GM23338 (cell line): ENCODE measurements around the gene KAT8. TPM values are rescaled to one million over a fixed set of nuclear protein-coding genes. Genes with fewer than 3 reads are reported as not detected.

Experiments
- ATAC-seq: fragments of 200-7000 bp; cut with Tn5 transposase; 3 replicates; pipeline ENCODE4 v1.9.1; 2020
- DNase-seq: peaks from one replicate; pipeline ENCODE4 v3.0.0-alpha.2; 2015; ENCODE audit warnings: low spot score
- H2AFZ ChIP-seq: fragments of 200-600 bp; sonication (generic); 2 replicates; pipeline ENCODE4 v1.8.0; 2016; ENCODE audit warnings: antibody characterized with exemption, mild to moderate bottlenecking, moderate library complexity
- H3F3A ChIP-seq: fragments of 200-600 bp; sonication (generic); replicated peaks from 2 replicates; pipeline ENCODE4 v1.8.0; 2017; ENCODE audit warnings: antibody characterized with exemption, mixed run types, low read depth
- H3K27ac ChIP-seq: fragments of 200-600 bp; sonication (generic); 2 replicates; pipeline ENCODE4 v1.6.1; 2016; ENCODE audit warnings: low read depth
- H3K27me3 ChIP-seq: fragments of 200-600 bp; sonication (generic); 2 replicates; pipeline ENCODE4 v1.8.0; 2016; ENCODE audit warnings: mild to moderate bottlenecking, mixed run types, moderate library complexity; ENCODE audit not compliant: insufficient read depth
- H3K36me3 ChIP-seq: fragments of 200-600 bp; sonication (generic); 2 replicates; pipeline ENCODE4 v1.8.0; 2016; ENCODE audit warnings: mild to moderate bottlenecking; ENCODE audit not compliant: insufficient read depth
- H3K4me1 ChIP-seq: fragments of 200-600 bp; sonication (generic); 2 replicates; pipeline ENCODE4 v1.8.0; 2016; ENCODE audit warnings: mild to moderate bottlenecking, moderate library complexity; ENCODE audit not compliant: insufficient read depth
- H3K4me2 ChIP-seq: fragments of 200-600 bp; sonication (generic); 2 replicates; pipeline ENCODE4 v1.7.1; 2017; ENCODE audit warnings: mixed run types
- H3K4me3 ChIP-seq: fragments of 200-600 bp; sonication (generic); 2 replicates; pipeline ENCODE4 v1.6.1; 2016; ENCODE audit warnings: mixed run types
- H3K79me2 ChIP-seq: fragments of 200-600 bp; sonication (generic); replicated peaks from 2 replicates; pipeline ENCODE4 v1.8.0; 2017; ENCODE audit warnings: mild to moderate bottlenecking; ENCODE audit not compliant: insufficient read depth
- H3K9me2 ChIP-seq: fragments of 200-600 bp; sonication (generic); 2 replicates; pipeline ENCODE4 v1.8.0; 2017; ENCODE audit not compliant: insufficient read depth
- H4K20me1 ChIP-seq: fragments of 200-600 bp; sonication (generic); replicated peaks from 2 replicates; pipeline ENCODE4 v1.8.0; 2017; ENCODE audit warnings: mild to moderate bottlenecking; ENCODE audit not compliant: insufficient read depth
- H3K27ac Mint-ChIP-seq: 2 replicates; pipeline ENCODE4 v1.8.0; 2020; ENCODE audit warnings: inconsistent platforms, mild to moderate bottlenecking, moderate library complexity, mixed read lengths
- H3K27me3 Mint-ChIP-seq: 3 replicates; pipeline ENCODE4 v1.8.0; 2022; ENCODE audit warnings: low read depth, mild to moderate bottlenecking, moderate library complexity, mixed read lengths, inconsistent platforms; ENCODE audit not compliant: insufficient read depth, poor library complexity
- H3K36me3 Mint-ChIP-seq: 3 replicates; pipeline ENCODE4 v1.8.0; 2021; ENCODE audit warnings: low read depth, mild to moderate bottlenecking, inconsistent platforms, moderate library complexity, mixed read lengths
- H3K4me1 Mint-ChIP-seq: 3 replicates; pipeline ENCODE4 v1.8.0; 2020; ENCODE audit warnings: mild to moderate bottlenecking, inconsistent platforms, mixed read lengths
- H3K4me3 Mint-ChIP-seq: 3 replicates; pipeline ENCODE4 v1.8.0; 2021; ENCODE audit warnings: moderate library complexity, mild to moderate bottlenecking, inconsistent platforms, mixed read lengths
- H3K9me3 Mint-ChIP-seq: 3 replicates; pipeline ENCODE4 v1.8.0; 2020; ENCODE audit warnings: moderate library complexity, mild to moderate bottlenecking, inconsistent platforms, mixed read lengths
- CREB1 ChIP-seq: fragments of 250-450 bp; sonication (Bioruptor Pico); IDR thresholded peaks from 2 replicates; pipeline ENCODE4 v1.5.0; 2020; ENCODE audit warnings: low read depth, mild to moderate bottlenecking, moderate library complexity
- EZH2 ChIP-seq: fragments of 200-600 bp; sonication (generic); IDR thresholded peaks from one replicate; pipeline ENCODE4 v1.8.0; 2017; ENCODE audit warnings: antibody characterized with exemption, mild to moderate bottlenecking, low read depth; ENCODE audit not compliant: unreplicated experiment
- EZH2phosphoT487 ChIP-seq: fragments of 200-600 bp; sonication (generic); IDR thresholded peaks from one replicate; pipeline ENCODE4 v1.8.1; 2018; ENCODE audit warnings: antibody characterized with exemption; ENCODE audit not compliant: unreplicated experiment
- JUNB ChIP-seq: IDR thresholded peaks from one replicate; pipeline ENCODE4 v1.6.1; 2016; ENCODE audit warnings: antibody characterized with exemption; ENCODE audit not compliant: unreplicated experiment
- NANOG ChIP-seq: IDR thresholded peaks from 2 replicates; pipeline ENCODE4 v1.6.1; 2016; ENCODE audit warnings: antibody characterized with exemption, borderline replicate concordance
- POLR2AphosphoS5 ChIP-seq: IDR thresholded peaks from 2 replicates; pipeline ENCODE4 v1.6.1; 2016; ENCODE audit warnings: antibody characterized with exemption, low read depth
- ZNF114 ChIP-seq: fragments of 250-450 bp; sonication (Bioruptor Pico); IDR thresholded peaks from 2 replicates; pipeline ENCODE4 v1.5.0; 2020; ENCODE audit warnings: mild to moderate bottlenecking, moderate library complexity
- ZNF331 ChIP-seq: fragments of 250-450 bp; sonication (Bioruptor Pico); IDR thresholded peaks from 2 replicates; pipeline ENCODE4 v1.5.0; 2020; ENCODE audit warnings: low read depth, mild to moderate bottlenecking, moderate library complexity
- polyA plus RNA-seq: library from polyadenylated mRNA; unstranded; fragments of >200 nt; fragmentation: Nextera tagmentation; extraction: Ambion mirVana; gene quantifications from 2 replicates; pipeline ENCODE4 v1.2.1, GENCODE V29; 2016
- total RNA-seq: library from RNA; depleted of rRNA; stranded (reverse); fragments of >200 nt; shearing (Covaris generic); gene quantifications from 2 replicates; pipeline ENCODE4 v1.2.3, GENCODE V29; 2014
- TF ChIP-seq, protein P1 (sequence below), 2 experiments: fragments of 200-600 bp in 1 of 2; sonication (generic) in 1 of 2; conservative IDR thresholded peaks; 2 replicates each; pipeline versions ENCODE4 v1.5.1 to v1.6.1; 2016 to 2017; ENCODE audit warnings: antibody characterized with exemption in 2 of 2, low read depth in 2 of 2, mild to moderate bottlenecking in 2 of 2, moderate library complexity in 1 of 2
- TF ChIP-seq, protein P2 (sequence below): IDR thresholded peaks from 2 replicates; pipeline ENCODE4 v1.6.1; 2016; ENCODE audit warnings: antibody characterized with exemption
- TF ChIP-seq, protein P3 (sequence below): IDR thresholded peaks from one replicate; pipeline ENCODE4 v1.6.1; 2018; ENCODE audit warnings: antibody characterized with exemption; ENCODE audit not compliant: unreplicated experiment

The KAT8 gene
- total and polyA plus RNA-seq, 2 experiments from 2014 or later: 47.6 to 85.4 TPM

DNA sequence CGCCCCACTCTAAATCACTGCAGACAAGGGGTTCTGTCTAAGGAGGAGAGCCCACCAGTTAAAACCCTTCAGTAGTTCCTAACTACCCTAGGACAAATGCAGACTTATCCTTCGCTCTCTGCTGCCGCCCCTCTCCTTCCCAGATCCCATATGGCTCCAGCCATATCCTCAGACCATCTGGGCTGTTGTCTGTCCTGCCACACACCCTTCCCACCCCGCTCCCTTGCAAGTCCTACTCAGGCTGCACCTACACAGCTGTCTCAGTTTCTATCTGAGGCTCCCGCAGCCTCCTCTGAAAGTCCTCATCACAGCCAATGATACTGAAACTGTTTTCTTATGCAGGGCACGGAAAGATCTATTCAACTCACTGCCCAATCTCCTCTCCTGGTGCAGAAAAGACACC lies 10.0 kb upstream of the KAT8 start (continued):
- TF ChIP-seq ZNF114 (CRISPR knock-in tag) (no peak), ZNF331 (CRISPR knock-in tag) (no peak), EZH2 (no peak), EZH2phosphoT487 (no peak)
- TF ChIP-seq, protein P1, sequence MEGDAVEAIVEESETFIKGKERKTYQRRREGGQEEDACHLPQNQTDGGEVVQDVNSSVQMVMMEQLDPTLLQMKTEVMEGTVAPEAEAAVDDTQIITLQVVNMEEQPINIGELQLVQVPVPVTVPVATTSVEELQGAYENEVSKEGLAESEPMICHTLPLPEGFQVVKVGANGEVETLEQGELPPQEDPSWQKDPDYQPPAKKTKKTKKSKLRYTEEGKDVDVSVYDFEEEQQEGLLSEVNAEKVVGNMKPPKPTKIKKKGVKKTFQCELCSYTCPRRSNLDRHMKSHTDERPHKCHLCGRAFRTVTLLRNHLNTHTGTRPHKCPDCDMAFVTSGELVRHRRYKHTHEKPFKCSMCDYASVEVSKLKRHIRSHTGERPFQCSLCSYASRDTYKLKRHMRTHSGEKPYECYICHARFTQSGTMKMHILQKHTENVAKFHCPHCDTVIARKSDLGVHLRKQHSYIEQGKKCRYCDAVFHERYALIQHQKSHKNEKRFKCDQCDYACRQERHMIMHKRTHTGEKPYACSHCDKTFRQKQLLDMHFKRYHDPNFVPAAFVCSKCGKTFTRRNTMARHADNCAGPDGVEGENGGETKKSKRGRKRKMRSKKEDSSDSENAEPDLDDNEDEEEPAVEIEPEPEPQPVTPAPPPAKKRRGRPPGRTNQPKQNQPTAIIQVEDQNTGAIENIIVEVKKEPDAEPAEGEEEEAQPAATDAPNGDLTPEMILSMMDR (conservative IDR thresholded peaks at IDR 0.05; ENCODE audit: low read depth in 2 of 2): no peak

DNA sequence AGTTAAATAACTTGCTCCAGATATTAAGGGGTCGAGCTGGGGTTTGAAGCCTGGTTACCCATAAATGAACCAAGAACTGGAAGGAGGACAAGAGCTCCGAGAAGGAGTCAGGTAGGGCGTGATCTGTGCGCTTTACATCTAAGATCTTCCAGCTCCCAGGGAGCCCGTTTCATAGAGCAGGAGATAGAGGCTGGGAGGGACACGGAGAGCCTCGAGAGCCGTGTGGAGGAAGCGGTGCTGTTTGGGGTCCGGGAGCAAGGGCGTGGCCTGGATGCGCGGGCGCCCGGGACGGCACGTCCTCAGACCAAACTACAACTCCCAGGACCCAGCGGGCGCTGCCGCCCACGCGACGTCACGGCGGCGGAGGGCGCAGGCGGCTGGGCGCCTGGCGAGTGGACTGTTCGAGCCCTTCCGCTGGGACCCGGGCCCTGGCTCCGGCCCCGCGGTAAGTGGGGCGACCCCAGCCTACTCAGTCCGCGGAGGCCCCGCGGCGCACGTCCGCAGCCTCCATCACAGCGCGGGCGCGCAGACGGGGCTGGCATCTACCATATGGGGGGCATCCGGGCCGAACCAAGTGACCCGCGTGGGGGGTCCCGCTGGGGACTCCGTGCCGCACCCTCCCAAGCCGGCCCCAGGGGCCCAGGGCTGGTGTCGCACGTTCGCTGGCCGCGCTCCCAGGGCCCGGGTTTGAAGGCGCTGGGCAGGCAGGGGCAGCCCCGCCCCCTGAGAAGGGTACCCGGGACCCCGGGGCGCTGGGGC lies 9.2 kb upstream of the KAT8 start, which contains the start of gene BCKDK:
TSS of gene BCKDK (plus strand) at position 352 of the 759 bp plus-strand sequence. CDS start 838 bp downstream, outside the sequence.
- Histone ChIP-seq H3K79me2 (no peaks in the 10 kb centered on the region), H2AFZ (peak within 1 kb of the TSS; percentile 96), H3K27ac (no peak within 1 kb of the TSS), H3F3A (peaks cover 5% of the 10 kb centered on the region; the same call in 1 of the 2 replicates), H3K4me3 (peak within 1 kb of the TSS; percentile 87), H3K9me2 (no peaks in the 10 kb centered on the region), H3K36me3 (no peaks in the 10 kb centered on the region), H4K20me1 (peaks cover 7% of the 10 kb centered on the region), H3K4me1 (peaks cover 6% of the 10 kb centered on the region; the same call in 1 of the 2 replicates), H3K27me3 (no peaks in the 10 kb centered on the region), H3K4me2 (peak within 1 kb of the TSS; percentile 87)
- Mint-ChIP-seq H3K4me3 (peak within 1 kb of the TSS; percentile 77), H3K36me3 (peaks cover 23% of the 10 kb centered on the region), H3K27me3 (peaks cover 18% of the 10 kb centered on the region), H3K27ac (no peak within 1 kb of the TSS), H3K4me1 (peaks cover 9% of the 10 kb centered on the region; the same call in 1 of the 3 replicates), H3K9me3 (peaks cover 8% of the 10 kb centered on the region)
- DNase-seq (peak; percentile 85), ATAC-seq (peak; percentile 86)
- TF ChIP-seq NANOG (no peak), JUNB (no peak), CREB1 (CRISPR knock-in tag) (peak; percentile 91), POLR2AphosphoS5 (peak; percentile 56)
- TF ChIP-seq, protein P2, sequence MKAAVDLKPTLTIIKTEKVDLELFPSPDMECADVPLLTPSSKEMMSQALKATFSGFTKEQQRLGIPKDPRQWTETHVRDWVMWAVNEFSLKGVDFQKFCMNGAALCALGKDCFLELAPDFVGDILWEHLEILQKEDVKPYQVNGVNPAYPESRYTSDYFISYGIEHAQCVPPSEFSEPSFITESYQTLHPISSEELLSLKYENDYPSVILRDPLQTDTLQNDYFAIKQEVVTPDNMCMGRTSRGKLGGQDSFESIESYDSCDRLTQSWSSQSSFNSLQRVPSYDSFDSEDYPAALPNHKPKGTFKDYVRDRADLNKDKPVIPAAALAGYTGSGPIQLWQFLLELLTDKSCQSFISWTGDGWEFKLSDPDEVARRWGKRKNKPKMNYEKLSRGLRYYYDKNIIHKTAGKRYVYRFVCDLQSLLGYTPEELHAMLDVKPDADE: peak; percentile 85
- TF ChIP-seq, protein P3, sequence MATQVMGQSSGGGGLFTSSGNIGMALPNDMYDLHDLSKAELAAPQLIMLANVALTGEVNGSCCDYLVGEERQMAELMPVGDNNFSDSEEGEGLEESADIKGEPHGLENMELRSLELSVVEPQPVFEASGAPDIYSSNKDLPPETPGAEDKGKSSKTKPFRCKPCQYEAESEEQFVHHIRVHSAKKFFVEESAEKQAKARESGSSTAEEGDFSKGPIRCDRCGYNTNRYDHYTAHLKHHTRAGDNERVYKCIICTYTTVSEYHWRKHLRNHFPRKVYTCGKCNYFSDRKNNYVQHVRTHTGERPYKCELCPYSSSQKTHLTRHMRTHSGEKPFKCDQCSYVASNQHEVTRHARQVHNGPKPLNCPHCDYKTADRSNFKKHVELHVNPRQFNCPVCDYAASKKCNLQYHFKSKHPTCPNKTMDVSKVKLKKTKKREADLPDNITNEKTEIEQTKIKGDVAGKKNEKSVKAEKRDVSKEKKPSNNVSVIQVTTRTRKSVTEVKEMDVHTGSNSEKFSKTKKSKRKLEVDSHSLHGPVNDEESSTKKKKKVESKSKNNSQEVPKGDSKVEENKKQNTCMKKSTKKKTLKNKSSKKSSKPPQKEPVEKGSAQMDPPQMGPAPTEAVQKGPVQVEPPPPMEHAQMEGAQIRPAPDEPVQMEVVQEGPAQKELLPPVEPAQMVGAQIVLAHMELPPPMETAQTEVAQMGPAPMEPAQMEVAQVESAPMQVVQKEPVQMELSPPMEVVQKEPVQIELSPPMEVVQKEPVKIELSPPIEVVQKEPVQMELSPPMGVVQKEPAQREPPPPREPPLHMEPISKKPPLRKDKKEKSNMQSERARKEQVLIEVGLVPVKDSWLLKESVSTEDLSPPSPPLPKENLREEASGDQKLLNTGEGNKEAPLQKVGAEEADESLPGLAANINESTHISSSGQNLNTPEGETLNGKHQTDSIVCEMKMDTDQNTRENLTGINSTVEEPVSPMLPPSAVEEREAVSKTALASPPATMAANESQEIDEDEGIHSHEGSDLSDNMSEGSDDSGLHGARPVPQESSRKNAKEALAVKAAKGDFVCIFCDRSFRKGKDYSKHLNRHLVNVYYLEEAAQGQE: no peak
